HepG2 (cell line): ENCODE data around the gene CACNA1I. TPM values are rescaled to one million over a fixed set of nuclear protein-coding genes. Genes with fewer than 3 reads are reported as not detected.

ENCODE experiments used
- ARHGAP35 ChIP-seq: sonication (generic); formaldehyde crosslinking; IDR thresholded peaks from 2 replicates; pipeline ENCODE4 v1.9.0; 2022; ENCODE audit warnings: mild to moderate bottlenecking, inconsistent platforms, moderate library complexity, missing genetic modification reagents, borderline replicate concordance
- DMAP1 ChIP-seq: IDR thresholded peaks from 2 replicates; pipeline ENCODE4 v1.6.1; 2016
- HCFC1 ChIP-seq: fragments of 150-350 bp; IDR thresholded peaks from 2 replicates; pipeline ENCODE4 v1.6.1; 2014; ENCODE audit warnings: low read depth, low read length
- HOXD1 ChIP-seq: sonication (generic); formaldehyde crosslinking; IDR thresholded peaks from 2 replicates; pipeline ENCODE4 v1.5.0; 2020; ENCODE audit warnings: missing genetic modification reagents
- ISX ChIP-seq: sonication (generic); formaldehyde crosslinking; conservative IDR thresholded peaks from 2 replicates; pipeline ENCODE4 v1.5.0; 2020; ENCODE audit warnings: missing genetic modification reagents
- KAT7 ChIP-seq: IDR thresholded peaks from 2 replicates; pipeline ENCODE4 v1.6.1; 2018; ENCODE audit warnings: borderline replicate concordance, missing compliant biosample characterization
- KLF16 ChIP-seq, 2 experiments: sonication (generic) in 1 of 2; formaldehyde crosslinking in 1 of 2; IDR thresholded peaks; 2 replicates each; pipeline versions ENCODE4 v1.6.1 to v1.8.0; 2016 to 2023; ENCODE audit warnings: missing genetic modification reagents in 2 of 2, missing compliant biosample characterization in 1 of 2
- NCOA5 ChIP-seq: sonication (generic); formaldehyde crosslinking; IDR thresholded peaks from 2 replicates; pipeline ENCODE4 v1.4.0; 2020; ENCODE audit warnings: missing genetic modification reagents
- PCBP1 ChIP-seq: fragments of 200-400 bp; formaldehyde crosslinking; IDR thresholded peaks from 2 replicates; pipeline ENCODE4 v1.6.1; 2017; ENCODE audit warnings: mild to moderate bottlenecking, low read depth, low read length, borderline replicate concordance
- PHF21A ChIP-seq: sonication (generic); formaldehyde crosslinking; IDR thresholded peaks from 2 replicates; pipeline ENCODE4 v1.5.0; 2020; ENCODE audit warnings: mild to moderate bottlenecking, missing genetic modification reagents
- RARG ChIP-seq: sonication (generic); formaldehyde crosslinking; IDR thresholded peaks from 2 replicates; pipeline ENCODE4 v1.4.0; 2020; ENCODE audit warnings: low read depth, mild to moderate bottlenecking, missing genetic modification reagents
- REST ChIP-seq, 2 experiments: IDR thresholded peaks; 2 replicates each; pipeline ENCODE4 v1.6.1; 2011 to 2012; ENCODE audit warnings: low read length in 2 of 2, borderline replicate concordance in 1 of 2, low read depth in 1 of 2, mild to moderate bottlenecking in 1 of 2, moderate library complexity in 1 of 2
- SMAD3 ChIP-seq: sonication (generic); formaldehyde crosslinking; IDR thresholded peaks from 2 replicates; pipeline ENCODE4 v1.4.0; 2020; ENCODE audit warnings: missing genetic modification reagents
- SNAPC2 ChIP-seq: sonication (generic); formaldehyde crosslinking; IDR thresholded peaks from 2 replicates; pipeline ENCODE4 v1.8.1; 2022; ENCODE audit warnings: mild to moderate bottlenecking, missing genetic modification reagents
- SRSF1 ChIP-seq: fragments of 200-400 bp; formaldehyde crosslinking; optimal IDR thresholded peaks from 2 replicates; pipeline ENCODE3; 2017; ENCODE audit warnings: mild to moderate bottlenecking, low read depth, low read length, moderate library complexity
- TAF15 ChIP-seq: fragments of 200-400 bp; formaldehyde crosslinking; IDR thresholded peaks from one replicate; pipeline ENCODE4 v1.6.1; 2018; ENCODE audit warnings: mild to moderate bottlenecking, low read depth, low read length; ENCODE audit not compliant: poor library complexity, severe bottlenecking
- U2AF1 ChIP-seq: fragments of 200-400 bp; formaldehyde crosslinking; optimal IDR thresholded peaks from 2 replicates; pipeline ENCODE3; 2017; ENCODE audit warnings: mild to moderate bottlenecking, low read depth, low read length
- ZBTB38 ChIP-seq: sonication (generic); formaldehyde crosslinking; IDR thresholded peaks from 2 replicates; pipeline ENCODE4 v1.5.1; 2020; ENCODE audit warnings: mild to moderate bottlenecking, missing genetic modification reagents
- ZFP36 ChIP-seq: fragments of 150-350 bp; IDR thresholded peaks from 2 replicates; pipeline ENCODE4 v1.6.1; 2018; ENCODE audit warnings: borderline replicate concordance, low read length, low read depth; ENCODE audit not compliant: partially characterized antibody
- ZNF160 ChIP-seq: sonication (generic); formaldehyde crosslinking; IDR thresholded peaks from 2 replicates; pipeline ENCODE4 v1.8.0; 2022; ENCODE audit warnings: mild to moderate bottlenecking, inconsistent platforms, missing genetic modification reagents
- ZNF34 ChIP-seq: sonication (generic); formaldehyde crosslinking; IDR thresholded peaks from 2 replicates; pipeline ENCODE4 v1.4.0; 2020; ENCODE audit warnings: mild to moderate bottlenecking, missing genetic modification reagents, borderline replicate concordance
- ZNF451 ChIP-seq: sonication (generic); formaldehyde crosslinking; IDR thresholded peaks from 2 replicates; pipeline ENCODE4 v1.5.0; 2020; ENCODE audit warnings: mild to moderate bottlenecking, missing genetic modification reagents
- ZNF674 ChIP-seq: sonication (generic); formaldehyde crosslinking; IDR thresholded peaks from 2 replicates; pipeline ENCODE4 v1.5.0; 2020; ENCODE audit warnings: low read depth, mild to moderate bottlenecking, missing genetic modification reagents
- ZZZ3 ChIP-seq: sonication (generic); formaldehyde crosslinking; IDR thresholded peaks from 2 replicates; pipeline ENCODE4 v1.4.0; 2020; ENCODE audit warnings: missing genetic modification reagents, mild to moderate bottlenecking, borderline replicate concordance
- polyA plus RNA-seq, 8 experiments: library from polyadenylated mRNA; depleted of rRNA in 3 of 8; stranded (reverse) in 7 of 8; unstranded in 1 of 8; fragments of >200 nt; fragmentation: Illumina TruSeq in 4 of 8; extraction: Trizol in 4 of 8; gene quantifications; 2 replicates each; pipeline versions ENCODE4 v1.2.1 to v1.2.3, GENCODE V29; 2011 to 2016; ENCODE audit warnings: low read depth in 4 of 8, missing spikeins in 1 of 8, mixed read lengths in 1 of 8; ENCODE audit not compliant: insufficient read depth in 1 of 8
- total RNA-seq, 5 experiments: library from RNA; depleted of rRNA; stranded (reverse); fragments of >200 nt; fragmentation: Illumina TruSeq; extraction: Trizol; gene quantifications; 2 replicates each; pipeline ENCODE4 v1.2.3, GENCODE V29; 2016; ENCODE audit warnings: low read depth in 1 of 5
- TF ChIP-seq, protein P1 (sequence below): IDR thresholded peaks from 2 replicates; pipeline ENCODE4 v1.6.1; 2018; ENCODE audit warnings: missing genetic modification reagents
- TF ChIP-seq, protein P2 (sequence below): sonication (generic); formaldehyde crosslinking; IDR thresholded peaks from 2 replicates; pipeline ENCODE4 v1.8.1; 2023; ENCODE audit warnings: missing genetic modification reagents, mild to moderate bottlenecking, borderline replicate concordance

The CACNA1I gene
- total and polyA plus RNA-seq, 2 of the 13 experiments (the other 11 are each of a cell fraction or from before 2014, with no cell fraction given), result not detected

- TF ChIP-seq ZNF674 (CRISPR knock-in tag) (no peak), ZNF34 (no peak), HCFC1 (peak; percentile 40; the same call in 1 of the 2 replicates), ISX (CRISPR knock-in tag) (no peak), ARHGAP35 (CRISPR knock-in tag) (no peak), ZNF160 (CRISPR knock-in tag) (peak; percentile 64; the same call in 1 of the 2 replicates), PCBP1 (peak; percentile 78; the same call in 1 of the 2 replicates), HOXD1 (no peak), ZBTB38 (peak; percentile 69), PHF21A (peak; percentile 59), SRSF1 (peak; percentile 47), KLF16 (CRISPR knock-in tag; IDR thresholded peaks at IDR 0.05) (peak in 1 of 2 experiments; percentile 94; a peak in 2 of 4 replicates), DMAP1 (no peak), RARG (CRISPR knock-in tag) (no peak), REST (IDR thresholded peaks at IDR 0.05; ENCODE audit: borderline replicate concordance in 1 of 2, low read depth in 1 of 2, low read length in 2 of 2) (no peak), ZFP36 (no peak), U2AF1 (peak; percentile 81), TAF15 (no peak), SMAD3 (CRISPR knock-in tag) (peak; percentile 92), KAT7 (CRISPR knock-in tag) (0 out of 2 replicates have a peak, but pooled peaks have one; percentile 33), NCOA5 (CRISPR knock-in tag) (no peak), ZZZ3 (CRISPR knock-in tag) (0 out of 2 replicates have a peak, but pooled peaks have one; percentile 47), SNAPC2 (no peak), ZNF451 (CRISPR knock-in tag) (0 out of 2 replicates have a peak, but pooled peaks have one; percentile 52)
- TF ChIP-seq, protein P1, sequence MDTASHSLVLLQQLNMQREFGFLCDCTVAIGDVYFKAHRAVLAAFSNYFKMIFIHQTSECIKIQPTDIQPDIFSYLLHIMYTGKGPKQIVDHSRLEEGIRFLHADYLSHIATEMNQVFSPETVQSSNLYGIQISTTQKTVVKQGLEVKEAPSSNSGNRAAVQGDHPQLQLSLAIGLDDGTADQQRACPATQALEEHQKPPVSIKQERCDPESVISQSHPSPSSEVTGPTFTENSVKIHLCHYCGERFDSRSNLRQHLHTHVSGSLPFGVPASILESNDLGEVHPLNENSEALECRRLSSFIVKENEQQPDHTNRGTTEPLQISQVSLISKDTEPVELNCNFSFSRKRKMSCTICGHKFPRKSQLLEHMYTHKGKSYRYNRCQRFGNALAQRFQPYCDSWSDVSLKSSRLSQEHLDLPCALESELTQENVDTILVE (CRISPR knock-in tag), result peak; percentile 64; the same call in 1 of the 2 replicates
- TF ChIP-seq, protein P2, sequence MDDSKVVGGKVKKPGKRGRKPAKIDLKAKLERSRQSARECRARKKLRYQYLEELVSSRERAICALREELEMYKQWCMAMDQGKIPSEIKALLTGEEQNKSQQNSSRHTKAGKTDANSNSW (CRISPR knock-in tag), result no peak
Observed at GRCh38 chr22:39528681-39529486, 41.7 kb upstream of the CACNA1I start (continued).
